ENCODE data around the gene BAHCC1.

DNA sequence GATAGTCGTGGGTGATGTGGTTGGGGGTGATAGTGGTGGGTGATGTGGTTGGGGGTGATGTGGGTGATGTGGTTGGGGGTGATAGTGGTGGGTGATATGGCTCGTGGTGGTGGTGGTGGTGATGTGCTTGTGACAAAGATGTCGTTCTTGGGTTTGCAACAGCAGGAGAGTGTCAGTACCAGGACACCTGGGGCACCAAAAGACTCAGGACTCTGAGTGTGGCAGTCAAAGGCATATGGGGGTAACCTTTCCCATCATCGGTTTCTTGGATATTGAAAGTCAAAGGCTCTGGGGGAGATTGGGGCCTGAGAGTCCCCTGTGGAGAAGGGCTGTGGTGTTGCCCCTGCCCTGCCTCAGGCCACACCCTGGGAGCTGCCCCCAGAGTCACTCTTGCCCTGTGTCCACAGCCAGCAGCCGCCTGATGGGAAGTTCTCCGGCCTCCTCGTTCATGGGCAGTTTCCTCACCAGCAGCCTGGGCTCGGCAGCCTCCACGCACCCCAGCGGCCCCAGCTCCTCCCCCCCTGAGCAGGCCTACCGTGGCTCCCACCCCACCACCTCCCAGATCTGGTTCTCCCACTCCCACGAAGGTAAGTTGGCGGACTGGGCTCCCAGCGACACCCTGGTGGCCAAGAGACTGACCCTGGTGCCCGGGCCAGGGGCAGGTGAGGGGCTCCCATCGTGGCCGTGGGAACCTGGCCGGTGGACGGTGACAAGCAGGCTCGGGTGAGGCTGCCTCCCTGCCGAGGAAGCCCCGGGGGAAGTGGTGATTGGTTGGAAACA lies 31.3 kb downstream of the BAHCC1 start:
- no peak for TF ChIP-seq POLR2A (IDR thresholded peaks at IDR 0.05; ENCODE audit: low read length)
- TF ChIP-seq GATA1 (IDR thresholded peaks at IDR 0.05; ENCODE audit: low read depth, low read length) = no peak
